ENCODE results near the gene SLC35B1. TPM values are rescaled to one million over a fixed set of nuclear protein-coding genes. Genes with fewer than 3 reads are reported as not detected.

Gene SLC35B1
- total and polyA plus RNA-seq, 10 of the 15 experiments (the other 5 are each of a cell fraction or from before 2014, with no cell fraction given), result 40.0 to 113 (median 51.6) TPM

GRCh38 chr17:49677933-49678847 lies 29.6 kb downstream of the SLC35B1 start, which contains the start of gene SPOP (continued):
- TF ChIP-seq IKZF1 (conservative IDR thresholded peaks at IDR 0.05) (no peak), SREBF2 (IDR thresholded peaks at IDR 0.05; ENCODE audit: low read length) (no peak), NR2C1 (IDR thresholded peaks at IDR 0.05) (no peak), FOXK2 (IDR thresholded peaks at IDR 0.05) (peak; percentile 71), HDAC6 (IDR thresholded peaks at IDR 0.05; ENCODE audit: unreplicated experiment) (no peak), NFYA (IDR thresholded peaks at IDR 0.05; ENCODE audit: borderline replicate concordance, low read depth, low read length) (no peak), HCFC1 (IDR thresholded peaks at IDR 0.05; ENCODE audit: low read length) (peak; percentile 16; the same call in 1 of the 2 replicates), NR2C2 (IDR thresholded peaks at IDR 0.05; ENCODE audit: borderline replicate concordance, control insufficient read depth, insufficient read length, low read depth) (no peak), STAT1 (conservative IDR thresholded peaks at IDR 0.05) (no peak), DPF2 (IDR thresholded peaks at IDR 0.05) (0 out of 2 replicates have a peak, but pooled peaks have one; percentile 10), SIN3A (IDR thresholded peaks at IDR 0.05; ENCODE audit: low read depth, low read length) (peak; percentile 55; the same call in 1 of the 2 replicates), EZH2 (IDR thresholded peaks at IDR 0.05; ENCODE audit: borderline replicate concordance, control insufficient read depth, low read depth, low read length) (no peak), USF2 (IDR thresholded peaks at IDR 0.05; ENCODE audit: borderline replicate concordance, low read depth, low read length) (no peak), SUZ12 (IDR thresholded peaks at IDR 0.05; ENCODE audit: unreplicated experiment) (no peak), NBN (IDR thresholded peaks at IDR 0.05) (peak; percentile 99), USF1 (IDR thresholded peaks at IDR 0.05; ENCODE audit: borderline replicate concordance, extremely low read length, insufficient read depth, low read depth, low read length) (no peak), RELA (IDR thresholded peaks at IDR 0.05; ENCODE audit: borderline replicate concordance, partially characterized antibody) (peak; percentile 31), TARDBP (IDR thresholded peaks at IDR 0.05; ENCODE audit: borderline replicate concordance) (no peak)
- TF ChIP-seq, protein P1, sequence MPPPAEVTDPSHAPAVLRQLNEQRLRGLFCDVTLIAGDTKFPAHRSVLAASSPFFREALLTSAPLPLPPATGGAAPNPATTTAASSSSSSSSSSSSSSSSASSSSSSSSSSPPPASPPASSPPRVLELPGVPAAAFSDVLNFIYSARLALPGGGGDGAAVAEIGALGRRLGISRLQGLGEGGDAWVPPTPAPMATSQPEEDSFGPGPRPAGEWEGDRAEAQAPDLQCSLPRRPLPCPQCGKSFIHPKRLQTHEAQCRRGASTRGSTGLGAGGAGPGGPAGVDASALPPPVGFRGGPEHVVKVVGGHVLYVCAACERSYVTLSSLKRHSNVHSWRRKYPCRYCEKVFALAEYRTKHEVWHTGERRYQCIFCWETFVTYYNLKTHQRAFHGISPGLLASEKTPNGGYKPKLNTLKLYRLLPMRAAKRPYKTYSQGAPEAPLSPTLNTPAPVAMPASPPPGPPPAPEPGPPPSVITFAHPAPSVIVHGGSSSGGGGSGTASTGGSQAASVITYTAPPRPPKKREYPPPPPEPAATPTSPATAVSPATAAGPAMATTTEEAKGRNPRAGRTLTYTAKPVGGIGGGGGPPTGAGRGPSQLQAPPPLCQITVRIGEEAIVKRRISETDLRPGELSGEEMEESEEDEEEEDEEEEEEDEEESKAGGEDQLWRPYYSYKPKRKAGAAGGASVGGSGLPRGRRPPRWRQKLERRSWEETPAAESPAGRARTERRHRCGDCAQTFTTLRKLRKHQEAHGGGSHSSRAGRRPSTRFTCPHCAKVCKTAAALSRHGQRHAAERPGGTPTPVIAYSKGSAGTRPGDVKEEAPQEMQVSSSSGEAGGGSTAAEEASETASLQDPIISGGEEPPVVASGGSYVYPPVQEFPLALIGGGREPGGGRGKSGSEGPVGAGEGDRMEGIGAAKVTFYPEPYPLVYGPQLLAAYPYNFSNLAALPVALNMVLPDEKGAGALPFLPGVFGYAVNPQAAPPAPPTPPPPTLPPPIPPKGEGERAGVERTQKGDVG (CRISPR knock-in tag; IDR thresholded peaks at IDR 0.05), result no peak
- TF ChIP-seq, protein P2, sequence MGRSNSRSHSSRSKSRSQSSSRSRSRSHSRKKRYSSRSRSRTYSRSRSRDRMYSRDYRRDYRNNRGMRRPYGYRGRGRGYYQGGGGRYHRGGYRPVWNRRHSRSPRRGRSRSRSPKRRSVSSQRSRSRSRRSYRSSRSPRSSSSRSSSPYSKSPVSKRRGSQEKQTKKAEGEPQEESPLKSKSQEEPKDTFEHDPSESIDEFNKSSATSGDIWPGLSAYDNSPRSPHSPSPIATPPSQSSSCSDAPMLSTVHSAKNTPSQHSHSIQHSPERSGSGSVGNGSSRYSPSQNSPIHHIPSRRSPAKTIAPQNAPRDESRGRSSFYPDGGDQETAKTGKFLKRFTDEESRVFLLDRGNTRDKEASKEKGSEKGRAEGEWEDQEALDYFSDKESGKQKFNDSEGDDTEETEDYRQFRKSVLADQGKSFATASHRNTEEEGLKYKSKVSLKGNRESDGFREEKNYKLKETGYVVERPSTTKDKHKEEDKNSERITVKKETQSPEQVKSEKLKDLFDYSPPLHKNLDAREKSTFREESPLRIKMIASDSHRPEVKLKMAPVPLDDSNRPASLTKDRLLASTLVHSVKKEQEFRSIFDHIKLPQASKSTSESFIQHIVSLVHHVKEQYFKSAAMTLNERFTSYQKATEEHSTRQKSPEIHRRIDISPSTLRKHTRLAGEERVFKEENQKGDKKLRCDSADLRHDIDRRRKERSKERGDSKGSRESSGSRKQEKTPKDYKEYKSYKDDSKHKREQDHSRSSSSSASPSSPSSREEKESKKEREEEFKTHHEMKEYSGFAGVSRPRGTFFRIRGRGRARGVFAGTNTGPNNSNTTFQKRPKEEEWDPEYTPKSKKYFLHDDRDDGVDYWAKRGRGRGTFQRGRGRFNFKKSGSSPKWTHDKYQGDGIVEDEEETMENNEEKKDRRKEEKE (IDR thresholded peaks at IDR 0.05), result no peak
- TF ChIP-seq, protein P3, sequence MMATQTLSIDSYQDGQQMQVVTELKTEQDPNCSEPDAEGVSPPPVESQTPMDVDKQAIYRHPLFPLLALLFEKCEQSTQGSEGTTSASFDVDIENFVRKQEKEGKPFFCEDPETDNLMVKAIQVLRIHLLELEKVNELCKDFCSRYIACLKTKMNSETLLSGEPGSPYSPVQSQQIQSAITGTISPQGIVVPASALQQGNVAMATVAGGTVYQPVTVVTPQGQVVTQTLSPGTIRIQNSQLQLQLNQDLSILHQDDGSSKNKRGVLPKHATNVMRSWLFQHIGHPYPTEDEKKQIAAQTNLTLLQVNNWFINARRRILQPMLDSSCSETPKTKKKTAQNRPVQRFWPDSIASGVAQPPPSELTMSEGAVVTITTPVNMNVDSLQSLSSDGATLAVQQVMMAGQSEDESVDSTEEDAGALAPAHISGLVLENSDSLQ (IDR thresholded peaks at IDR 0.05), result peak; percentile 72
